Mucosa of stomach (tissue), 1 donor: ENCODE results near the gene VDAC1.

Source experiments
- H3K27me3 ChIP-seq: one replicate; pipeline ENCODE4 v1.7.0; 2013; ENCODE audit warnings: mild to moderate bottlenecking, low read length; ENCODE audit not compliant: control insufficient read depth, insufficient read depth
- H3K36me3 ChIP-seq: one replicate; pipeline ENCODE4 v1.7.0; 2013; ENCODE audit warnings: low read length; ENCODE audit not compliant: control insufficient read depth, insufficient read depth
- H3K4me1 ChIP-seq: one replicate; pipeline ENCODE4 v1.7.0; 2013; ENCODE audit warnings: mild to moderate bottlenecking, low read length; ENCODE audit not compliant: control insufficient read depth, insufficient read depth
- H3K4me3 ChIP-seq: one replicate; pipeline ENCODE4 v1.7.0; 2013; ENCODE audit warnings: low read length
- H3K9ac ChIP-seq: one replicate; pipeline ENCODE4 v1.7.0; 2013; ENCODE audit warnings: mild to moderate bottlenecking, low read length, moderate library complexity
- H3K9me3 ChIP-seq: one replicate; pipeline ENCODE4 v1.7.0; 2013; ENCODE audit warnings: mild to moderate bottlenecking, low read length, moderate library complexity; ENCODE audit not compliant: control insufficient read depth
- donor health status: Pancreatic carcinoma.

The VDAC1 gene, protein sequence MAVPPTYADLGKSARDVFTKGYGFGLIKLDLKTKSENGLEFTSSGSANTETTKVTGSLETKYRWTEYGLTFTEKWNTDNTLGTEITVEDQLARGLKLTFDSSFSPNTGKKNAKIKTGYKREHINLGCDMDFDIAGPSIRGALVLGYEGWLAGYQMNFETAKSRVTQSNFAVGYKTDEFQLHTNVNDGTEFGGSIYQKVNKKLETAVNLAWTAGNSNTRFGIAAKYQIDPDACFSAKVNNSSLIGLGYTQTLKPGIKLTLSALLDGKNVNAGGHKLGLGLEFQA

GRCh38 chr5:134004626-134005416, at the start of gene VDAC1:
Gene VDAC1, minus strand, starts transcription at chr5:134004975. Its CDS starts 11,963 bp downstream, at chr5:133993012.
- no peaks in the 10 kb centered on the region for H3K36me3 ChIP-seq
- H3K9me3 ChIP-seq, result no peaks in the 10 kb centered on the region
- peak within 1 kb of the TSS; percentile 93 for H3K9ac ChIP-seq
- peaks cover 48% of the 10 kb centered on the region for H3K4me1 ChIP-seq
- H3K27me3 ChIP-seq, result no peaks in the 10 kb centered on the region
- peak within 1 kb of the TSS; percentile 97 for H3K4me3 ChIP-seq

DNA sequence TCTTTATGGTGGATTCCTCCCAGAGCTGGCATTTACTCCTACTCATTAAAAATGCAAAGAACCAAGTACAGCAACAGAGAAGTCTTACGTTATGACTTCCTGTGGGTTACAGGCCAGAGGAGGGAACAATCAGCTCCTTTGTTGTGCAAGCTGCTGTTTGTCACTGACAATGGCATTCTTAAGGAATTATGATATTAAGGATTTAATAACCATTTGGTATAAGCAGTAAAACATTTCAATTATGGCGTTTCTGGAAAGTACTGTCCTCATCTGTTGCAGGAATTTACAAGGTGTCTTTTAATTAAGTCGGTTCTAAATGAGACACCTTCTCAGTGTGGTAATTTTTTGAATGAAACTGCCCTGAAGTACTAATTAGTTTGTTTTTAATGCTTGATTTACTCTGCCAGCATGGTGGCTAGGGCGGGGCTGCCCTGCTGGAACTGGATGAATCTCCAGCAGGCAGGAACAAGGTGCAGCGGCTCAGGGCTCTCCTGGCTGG, 49.1 kb upstream of the VDAC1 start:
- H3K9ac ChIP-seq, result no peak overlapping the region
- H3K36me3 ChIP-seq, result no peaks in the 10 kb centered on the region
- no peak overlapping the region for H3K4me3 ChIP-seq
- H3K27me3 ChIP-seq, result no peaks in the 10 kb centered on the region
- no peaks in the 10 kb centered on the region for H3K9me3 ChIP-seq
- H3K4me1 ChIP-seq, result peaks cover 20% of the 10 kb centered on the region

GRCh38 chr5:134053314-134053839, 48.6 kb upstream of the VDAC1 start:
- H3K36me3 ChIP-seq, result no peaks in the 10 kb centered on the region
- H3K9ac ChIP-seq, result no peak overlapping the region
- no peaks in the 10 kb centered on the region for H3K27me3 ChIP-seq
- H3K4me1 ChIP-seq, result peaks cover 15% of the 10 kb centered on the region
- H3K4me3 ChIP-seq, result no peak overlapping the region
- H3K9me3 ChIP-seq, result no peaks in the 10 kb centered on the region

DNA sequence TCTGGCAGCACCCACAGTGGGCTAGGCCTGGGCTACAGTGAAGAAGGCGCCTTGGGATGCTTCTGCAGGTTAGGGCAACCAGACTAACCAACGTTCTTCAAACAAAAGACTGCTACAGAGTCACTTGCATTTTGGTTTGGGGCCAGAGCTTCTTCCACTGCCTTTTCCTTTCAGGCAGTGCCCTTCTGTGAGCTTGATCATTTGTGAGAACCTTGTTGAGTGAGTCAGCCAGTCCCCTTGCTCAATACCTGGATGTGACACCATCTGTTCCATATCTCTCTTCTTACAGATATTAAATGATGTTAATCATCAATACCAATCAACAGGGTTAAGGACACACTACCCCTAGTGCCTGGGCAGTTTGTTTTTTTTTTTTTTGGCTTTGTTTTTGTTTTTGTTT, 46.5 kb upstream of the VDAC1 start:
- H3K4me3 ChIP-seq, result no peak overlapping the region

GRCh38 chr5:134048864-134049263, 44.1 kb upstream of the VDAC1 start:
- no peaks in the 10 kb centered on the region for H3K36me3 ChIP-seq
- H3K4me1 ChIP-seq, result peaks cover 10% of the 10 kb centered on the region
- H3K4me3 ChIP-seq, result no peak overlapping the region
- H3K9me3 ChIP-seq, result no peaks in the 10 kb centered on the region
- H3K27me3 ChIP-seq, result no peaks in the 10 kb centered on the region
- no peak overlapping the region for H3K9ac ChIP-seq

More for the DNA sequence above, 46.5 kb upstream of the VDAC1 start:
- Histone ChIP-seq H3K9ac (no peak overlapping the region), H3K9me3 (no peaks in the 10 kb centered on the region), H3K4me1 (peaks cover 21% of the 10 kb centered on the region), H3K36me3 (no peaks in the 10 kb centered on the region), H3K27me3 (no peaks in the 10 kb centered on the region)

GRCh38 chr5:134047687-134048056, 42.9 kb upstream of the VDAC1 start:
- no peak overlapping the region for H3K9ac ChIP-seq
- H3K4me1 ChIP-seq, result peaks cover 8% of the 10 kb centered on the region
- no peak overlapping the region for H3K4me3 ChIP-seq
- no peaks in the 10 kb centered on the region for H3K9me3 ChIP-seq
- no peaks in the 10 kb centered on the region for H3K36me3 ChIP-seq
- H3K27me3 ChIP-seq, result no peaks in the 10 kb centered on the region

DNA sequence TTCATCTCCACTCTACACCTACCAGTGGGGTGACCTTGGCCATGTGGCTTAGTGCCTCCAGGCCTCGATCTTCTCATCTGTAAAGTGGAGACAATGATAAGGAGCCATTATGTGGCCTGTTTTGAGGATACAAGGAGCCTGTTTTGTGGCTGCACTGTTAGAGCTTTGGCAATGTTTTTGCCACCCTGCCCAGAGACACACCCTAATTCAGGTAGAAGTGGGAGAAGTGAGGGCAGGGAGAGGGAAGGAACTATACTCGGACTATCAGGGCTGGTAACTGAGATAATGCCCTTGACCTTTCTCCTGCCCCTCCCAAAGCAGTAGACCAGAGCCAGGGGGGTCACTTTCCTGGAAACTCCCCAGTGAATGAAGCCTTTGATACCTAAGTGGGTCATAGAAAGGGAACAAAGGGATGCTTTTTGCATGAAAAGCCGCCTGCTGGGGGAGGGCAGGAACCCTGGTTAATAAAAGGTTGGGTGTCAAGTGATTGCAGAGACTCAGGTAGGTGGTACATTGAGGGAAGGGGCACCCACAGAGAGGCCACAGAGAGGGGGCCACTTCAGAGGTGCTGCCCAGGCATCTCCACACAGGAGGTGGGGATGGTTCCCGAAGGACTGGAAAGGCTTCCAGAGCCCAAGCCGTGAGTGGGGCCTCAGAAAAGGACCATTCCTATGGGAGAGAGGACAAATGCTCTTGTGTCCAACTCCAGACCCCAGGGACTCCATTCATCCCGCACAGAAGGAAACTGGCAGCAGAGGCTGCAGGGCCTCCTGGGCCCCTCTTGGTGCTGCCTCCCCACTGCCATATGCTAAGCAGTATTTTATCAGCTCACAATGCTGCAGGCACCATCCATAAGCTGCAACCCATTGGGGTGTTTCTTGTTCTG, 42.3 kb upstream of the VDAC1 start:
- Histone ChIP-seq H3K9ac (no peak overlapping the region), H3K36me3 (no peaks in the 10 kb centered on the region), H3K4me3 (no peak overlapping the region), H3K4me1 (peaks cover 8% of the 10 kb centered on the region), H3K27me3 (no peaks in the 10 kb centered on the region), H3K9me3 (no peaks in the 10 kb centered on the region)

DNA sequence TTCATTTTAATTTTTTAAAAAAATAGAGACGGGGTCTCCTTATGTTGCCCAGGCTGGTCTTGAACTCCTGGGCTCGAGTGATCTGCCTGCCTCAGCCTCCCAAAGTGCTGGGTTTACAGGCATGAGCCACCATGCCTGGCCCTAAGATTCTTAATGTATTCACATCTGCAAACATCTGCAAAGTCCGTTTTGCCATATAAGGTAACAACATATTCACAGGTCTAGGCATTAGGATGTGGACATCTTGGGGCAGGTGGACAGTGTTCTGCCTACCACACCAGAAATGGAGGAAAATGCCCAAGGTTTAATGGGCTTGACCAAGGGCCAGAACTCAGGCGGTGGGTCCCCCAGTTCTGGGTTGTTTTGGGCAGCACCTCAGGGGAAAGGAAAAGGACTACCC, 41.6 kb upstream of the VDAC1 start:
- Histone ChIP-seq H3K27me3 (no peaks in the 10 kb centered on the region), H3K4me3 (no peak overlapping the region), H3K9me3 (no peaks in the 10 kb centered on the region), H3K36me3 (no peaks in the 10 kb centered on the region), H3K9ac (no peak overlapping the region), H3K4me1 (peaks cover 8% of the 10 kb centered on the region)

GRCh38 chr5:134043793-134044792, 39.3 kb upstream of the VDAC1 start:
- no peak overlapping the region for H3K9ac ChIP-seq
- H3K9me3 ChIP-seq, result no peaks in the 10 kb centered on the region
- H3K27me3 ChIP-seq, result no peaks in the 10 kb centered on the region
- H3K4me1 ChIP-seq, result peaks cover 8% of the 10 kb centered on the region
- no peak overlapping the region for H3K4me3 ChIP-seq
- H3K36me3 ChIP-seq, result no peaks in the 10 kb centered on the region

DNA sequence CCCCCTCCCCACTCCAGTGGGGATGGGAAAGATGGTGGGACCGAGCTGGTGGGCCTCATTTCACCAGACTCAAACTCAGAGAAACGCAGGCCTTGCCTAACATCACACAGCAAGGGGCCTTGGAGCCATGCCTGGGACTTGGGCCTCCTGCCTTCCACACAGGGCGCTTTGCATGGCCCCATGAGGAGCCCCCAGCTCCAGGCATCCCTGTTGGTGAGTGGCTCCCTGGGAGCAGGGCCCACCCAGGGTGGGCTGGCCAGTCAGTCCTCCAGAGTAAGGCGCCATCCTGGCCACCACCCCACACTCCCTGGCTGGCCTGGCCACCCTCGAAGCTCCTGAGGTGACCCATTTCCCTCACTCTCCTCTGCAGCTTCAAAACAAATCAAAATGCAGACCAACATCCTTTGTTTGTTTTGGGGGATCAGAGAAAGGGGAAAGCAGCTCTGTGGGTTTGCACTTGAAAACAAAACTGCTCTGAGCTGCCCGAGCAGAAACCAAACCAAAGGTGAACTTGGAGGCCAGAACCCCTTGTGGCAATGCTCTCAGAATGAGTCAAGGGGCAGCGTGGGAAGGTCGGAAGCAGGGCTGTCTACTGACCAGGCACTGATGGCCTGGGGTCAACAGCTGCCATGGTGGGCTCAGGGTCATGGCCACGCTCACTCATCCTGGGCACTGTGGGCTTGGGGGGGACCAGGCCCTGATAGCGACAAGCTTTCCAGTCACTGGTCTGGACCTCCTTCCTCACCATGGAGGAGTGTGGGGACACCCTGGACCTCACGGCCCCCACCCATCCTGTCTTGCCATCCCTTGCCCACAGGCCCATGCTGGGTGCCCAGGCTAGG, 37.0 kb upstream of the VDAC1 start:
- H3K4me3 ChIP-seq, result no peak overlapping the region
- H3K36me3 ChIP-seq, result no peaks in the 10 kb centered on the region
- no peaks in the 10 kb centered on the region for H3K9me3 ChIP-seq
- H3K27me3 ChIP-seq, result no peaks in the 10 kb centered on the region
- H3K9ac ChIP-seq, result no peak overlapping the region
- peaks cover 6% of the 10 kb centered on the region for H3K4me1 ChIP-seq
